Thyroid gland (tissue), 4 donors: ENCODE data around the gene SP5.

Source experiments
- POLR2A ChIP-seq, 2 donors: fragments of 450-650 bp; IDR thresholded peaks; one replicate each; pipeline ENCODE4 v1.6.1; 2017; ENCODE audit warnings: antibody characterized with exemption in 2 of 2, mild to moderate bottlenecking in 2 of 2, moderate library complexity in 1 of 2
- TF ChIP-seq, protein P1 (sequence below), 6 experiments: fragments of 200-600 bp in 3 of 6; fragments of 450-650 bp in 3 of 6; sonication (generic) in 3 of 6; IDR thresholded peaks; one replicate each; pipeline ENCODE4 v1.5.1; 2016 to 2019; ENCODE audit warnings: antibody characterized with exemption in 6 of 6, mild to moderate bottlenecking in 2 of 6, inconsistent platforms in 1 of 6, moderate library complexity in 1 of 6

GRCh38 chr2:170737821-170738220 lies 22.7 kb downstream of the SP5 start:
- TF ChIP-seq, protein P1, sequence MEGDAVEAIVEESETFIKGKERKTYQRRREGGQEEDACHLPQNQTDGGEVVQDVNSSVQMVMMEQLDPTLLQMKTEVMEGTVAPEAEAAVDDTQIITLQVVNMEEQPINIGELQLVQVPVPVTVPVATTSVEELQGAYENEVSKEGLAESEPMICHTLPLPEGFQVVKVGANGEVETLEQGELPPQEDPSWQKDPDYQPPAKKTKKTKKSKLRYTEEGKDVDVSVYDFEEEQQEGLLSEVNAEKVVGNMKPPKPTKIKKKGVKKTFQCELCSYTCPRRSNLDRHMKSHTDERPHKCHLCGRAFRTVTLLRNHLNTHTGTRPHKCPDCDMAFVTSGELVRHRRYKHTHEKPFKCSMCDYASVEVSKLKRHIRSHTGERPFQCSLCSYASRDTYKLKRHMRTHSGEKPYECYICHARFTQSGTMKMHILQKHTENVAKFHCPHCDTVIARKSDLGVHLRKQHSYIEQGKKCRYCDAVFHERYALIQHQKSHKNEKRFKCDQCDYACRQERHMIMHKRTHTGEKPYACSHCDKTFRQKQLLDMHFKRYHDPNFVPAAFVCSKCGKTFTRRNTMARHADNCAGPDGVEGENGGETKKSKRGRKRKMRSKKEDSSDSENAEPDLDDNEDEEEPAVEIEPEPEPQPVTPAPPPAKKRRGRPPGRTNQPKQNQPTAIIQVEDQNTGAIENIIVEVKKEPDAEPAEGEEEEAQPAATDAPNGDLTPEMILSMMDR (IDR thresholded peaks at IDR 0.05): no peak
- TF ChIP-seq POLR2A (IDR thresholded peaks at IDR 0.05): no peak
